Liver (tissue), 3 donors: ENCODE measurements around the gene AGBL4.

Experiments
- EGR1 ChIP-seq, 2 donors: IDR thresholded peaks; 2 replicates each; pipeline ENCODE4 v1.6.1; 2016 to 2018; ENCODE audit warnings: antibody characterized with exemption in 2 of 2, low read depth in 2 of 2
- FOXA1 ChIP-seq: IDR thresholded peaks from 2 replicates; pipeline ENCODE4 v1.6.1; 2016; ENCODE audit warnings: antibody characterized with exemption
- FOXA2 ChIP-seq: IDR thresholded peaks from 2 replicates; pipeline ENCODE4 v1.6.1; 2016; ENCODE audit warnings: antibody characterized with exemption
- GABPA ChIP-seq, 2 donors: IDR thresholded peaks in 1 of 2; conservative IDR thresholded peaks in 1 of 2; 2 replicates each; pipeline ENCODE4 v1.6.1; 2016; ENCODE audit warnings: antibody characterized with exemption in 2 of 2, mild to moderate bottlenecking in 1 of 2, moderate library complexity in 1 of 2
- HNF4A ChIP-seq, 2 donors: conservative IDR thresholded peaks; 2 replicates each; pipeline ENCODE4 v1.6.1; 2016; ENCODE audit warnings: antibody characterized with exemption in 2 of 2, mild to moderate bottlenecking in 2 of 2
- RAD21 ChIP-seq, 2 donors: IDR thresholded peaks; 2 replicates each; pipeline ENCODE4 v1.6.1; 2016; ENCODE audit warnings: antibody characterized with exemption in 2 of 2, mild to moderate bottlenecking in 2 of 2
- RXRA ChIP-seq, 2 donors: IDR thresholded peaks; 2 replicates each; pipeline ENCODE4 v1.6.1; 2017 to 2018; ENCODE audit warnings: antibody characterized with exemption in 2 of 2, mild to moderate bottlenecking in 1 of 2
- SP1 ChIP-seq: IDR thresholded peaks from 2 replicates; pipeline ENCODE4 v1.6.1; 2018; ENCODE audit warnings: antibody characterized with exemption, mild to moderate bottlenecking
- TAF1 ChIP-seq: conservative IDR thresholded peaks from 2 replicates; pipeline ENCODE4 v1.6.1; 2016; ENCODE audit warnings: antibody characterized with exemption, mild to moderate bottlenecking
- YY1 ChIP-seq: IDR thresholded peaks from 2 replicates; pipeline ENCODE4 v1.6.1; 2016; ENCODE audit warnings: antibody characterized with exemption, mild to moderate bottlenecking
- TF ChIP-seq, protein P1 (sequence below): IDR thresholded peaks from 2 replicates; pipeline ENCODE4 v1.6.1; 2016; ENCODE audit warnings: antibody characterized with exemption
- TF ChIP-seq, protein P2 (sequence below): fragments of 150-350 bp; IDR thresholded peaks from 2 replicates; pipeline ENCODE4 v1.5.1; 2017; ENCODE audit warnings: improper control_type of control experiment, low read depth, low read length; ENCODE audit not compliant: missing input control
- TF ChIP-seq, protein P3 (sequence below): IDR thresholded peaks from 2 replicates; pipeline ENCODE4 v1.6.1; 2016; ENCODE audit warnings: antibody characterized with exemption, mild to moderate bottlenecking
- TF ChIP-seq, protein P4 (sequence below): IDR thresholded peaks from 2 replicates; pipeline ENCODE4 v1.6.1; 2016; ENCODE audit warnings: antibody characterized with exemption
- donor health status: healthy.
- donor health status: healthy.

DNA sequence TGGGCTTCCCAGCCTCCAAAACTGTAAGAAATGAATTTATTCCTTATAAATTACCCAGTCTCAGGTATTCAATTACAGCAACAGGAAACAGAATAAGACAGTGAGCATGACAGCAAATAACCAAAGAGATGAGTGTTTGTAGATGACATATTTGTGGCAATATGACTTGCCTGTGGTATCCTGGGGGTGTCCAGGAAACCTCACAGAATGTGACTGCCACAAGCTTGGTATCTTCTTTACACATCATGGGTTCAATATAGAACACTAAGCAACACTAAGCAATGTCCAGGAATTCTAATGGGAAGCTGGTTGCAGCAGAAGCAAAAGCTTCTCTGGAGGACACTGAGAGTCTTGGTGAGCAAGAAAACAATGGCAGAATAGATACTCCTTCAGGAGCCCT, 1010.7 kb downstream of the AGBL4 start:
- TF ChIP-seq, protein P1, sequence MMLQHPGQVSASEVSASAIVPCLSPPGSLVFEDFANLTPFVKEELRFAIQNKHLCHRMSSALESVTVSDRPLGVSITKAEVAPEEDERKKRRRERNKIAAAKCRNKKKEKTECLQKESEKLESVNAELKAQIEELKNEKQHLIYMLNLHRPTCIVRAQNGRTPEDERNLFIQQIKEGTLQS: no peak
- TF ChIP-seq RXRA (IDR thresholded peaks at IDR 0.05) (no peak), HNF4A (conservative IDR thresholded peaks at IDR 0.05) (no peak), TAF1 (no peak), YY1 (no peak), EGR1 (IDR thresholded peaks at IDR 0.05; ENCODE audit: low read depth in 2 of 2) (no peak), RAD21 (IDR thresholded peaks at IDR 0.05) (no peak), SP1 (no peak), FOXA1 (no peak), GABPA (IDR thresholded peaks at IDR 0.05 in 1 of 2, conservative IDR thresholded peaks at IDR 0.05 in 1 of 2) (no peak), FOXA2 (no peak)
- TF ChIP-seq, protein P2, sequence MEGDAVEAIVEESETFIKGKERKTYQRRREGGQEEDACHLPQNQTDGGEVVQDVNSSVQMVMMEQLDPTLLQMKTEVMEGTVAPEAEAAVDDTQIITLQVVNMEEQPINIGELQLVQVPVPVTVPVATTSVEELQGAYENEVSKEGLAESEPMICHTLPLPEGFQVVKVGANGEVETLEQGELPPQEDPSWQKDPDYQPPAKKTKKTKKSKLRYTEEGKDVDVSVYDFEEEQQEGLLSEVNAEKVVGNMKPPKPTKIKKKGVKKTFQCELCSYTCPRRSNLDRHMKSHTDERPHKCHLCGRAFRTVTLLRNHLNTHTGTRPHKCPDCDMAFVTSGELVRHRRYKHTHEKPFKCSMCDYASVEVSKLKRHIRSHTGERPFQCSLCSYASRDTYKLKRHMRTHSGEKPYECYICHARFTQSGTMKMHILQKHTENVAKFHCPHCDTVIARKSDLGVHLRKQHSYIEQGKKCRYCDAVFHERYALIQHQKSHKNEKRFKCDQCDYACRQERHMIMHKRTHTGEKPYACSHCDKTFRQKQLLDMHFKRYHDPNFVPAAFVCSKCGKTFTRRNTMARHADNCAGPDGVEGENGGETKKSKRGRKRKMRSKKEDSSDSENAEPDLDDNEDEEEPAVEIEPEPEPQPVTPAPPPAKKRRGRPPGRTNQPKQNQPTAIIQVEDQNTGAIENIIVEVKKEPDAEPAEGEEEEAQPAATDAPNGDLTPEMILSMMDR: no peak
- TF ChIP-seq, protein P3, sequence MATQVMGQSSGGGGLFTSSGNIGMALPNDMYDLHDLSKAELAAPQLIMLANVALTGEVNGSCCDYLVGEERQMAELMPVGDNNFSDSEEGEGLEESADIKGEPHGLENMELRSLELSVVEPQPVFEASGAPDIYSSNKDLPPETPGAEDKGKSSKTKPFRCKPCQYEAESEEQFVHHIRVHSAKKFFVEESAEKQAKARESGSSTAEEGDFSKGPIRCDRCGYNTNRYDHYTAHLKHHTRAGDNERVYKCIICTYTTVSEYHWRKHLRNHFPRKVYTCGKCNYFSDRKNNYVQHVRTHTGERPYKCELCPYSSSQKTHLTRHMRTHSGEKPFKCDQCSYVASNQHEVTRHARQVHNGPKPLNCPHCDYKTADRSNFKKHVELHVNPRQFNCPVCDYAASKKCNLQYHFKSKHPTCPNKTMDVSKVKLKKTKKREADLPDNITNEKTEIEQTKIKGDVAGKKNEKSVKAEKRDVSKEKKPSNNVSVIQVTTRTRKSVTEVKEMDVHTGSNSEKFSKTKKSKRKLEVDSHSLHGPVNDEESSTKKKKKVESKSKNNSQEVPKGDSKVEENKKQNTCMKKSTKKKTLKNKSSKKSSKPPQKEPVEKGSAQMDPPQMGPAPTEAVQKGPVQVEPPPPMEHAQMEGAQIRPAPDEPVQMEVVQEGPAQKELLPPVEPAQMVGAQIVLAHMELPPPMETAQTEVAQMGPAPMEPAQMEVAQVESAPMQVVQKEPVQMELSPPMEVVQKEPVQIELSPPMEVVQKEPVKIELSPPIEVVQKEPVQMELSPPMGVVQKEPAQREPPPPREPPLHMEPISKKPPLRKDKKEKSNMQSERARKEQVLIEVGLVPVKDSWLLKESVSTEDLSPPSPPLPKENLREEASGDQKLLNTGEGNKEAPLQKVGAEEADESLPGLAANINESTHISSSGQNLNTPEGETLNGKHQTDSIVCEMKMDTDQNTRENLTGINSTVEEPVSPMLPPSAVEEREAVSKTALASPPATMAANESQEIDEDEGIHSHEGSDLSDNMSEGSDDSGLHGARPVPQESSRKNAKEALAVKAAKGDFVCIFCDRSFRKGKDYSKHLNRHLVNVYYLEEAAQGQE: no peak
- TF ChIP-seq, protein P4, sequence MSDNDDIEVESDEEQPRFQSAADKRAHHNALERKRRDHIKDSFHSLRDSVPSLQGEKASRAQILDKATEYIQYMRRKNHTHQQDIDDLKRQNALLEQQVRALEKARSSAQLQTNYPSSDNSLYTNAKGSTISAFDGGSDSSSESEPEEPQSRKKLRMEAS: no peak
